Measurements from ENCODE around the gene BEST1. TPM values are rescaled to one million over a fixed set of nuclear protein-coding genes. Genes with fewer than 3 reads are reported as not detected.

Gene BEST1
- total and polyA plus RNA-seq, 7 experiments from 2014 or later: 0.49 to 7.1 (median 0.92) TPM; not detected in 1

GRCh38 chr11:61921446-61921845 is 28.7 kb upstream of the BEST1 start:
- H3K4me1 Mint-ChIP-seq: peaks cover 6 to 11% (median 9%) of the 10 kb centered on the region in 7 donors
- H3K27me3 ChIP-seq (ENCODE audit: control insufficient read depth in 2 of 2, insufficient read depth in 2 of 2, low read length in 2 of 2): peaks cover 0 to 7% of the 10 kb centered on the region in 2 donors
- H3K4me3 Mint-ChIP-seq: no peak overlapping the region
- no peaks in the 10 kb centered on the region for H3K36me3 ChIP-seq (ENCODE audit: control insufficient read depth in 2 of 3, insufficient read depth in 3 of 3, low read length in 3 of 3)
- H3K27ac Mint-ChIP-seq: peak overlapping the region in 1 of 9 donors; percentile 33
- H3K4me3 ChIP-seq (ENCODE audit: low read length): no peak overlapping the region
- ATAC-seq (no peak), DNase-seq (no peak)
- intact Hi-C loops (cut with micrococcal nuclease): no loop called here
- no peak overlapping the region for H3K27ac ChIP-seq (ENCODE audit: low read depth, low read length)
- no peaks in the 10 kb centered on the region for H3K4me1 ChIP-seq (ENCODE audit: control insufficient read depth in 2 of 2, insufficient read depth in 2 of 2, low read length in 2 of 2)
- H3K9me3 ChIP-seq (ENCODE audit: control insufficient read depth in 2 of 3, low read length in 3 of 3): no peaks in the 10 kb centered on the region
- peaks cover 0 to 3% (median 0%) of the 10 kb centered on the region in 5 donors for H3K36me3 Mint-ChIP-seq
- H3K9me3 Mint-ChIP-seq: peaks cover 0 to 1% (median 0%) of the 10 kb centered on the region in 11 donors
- POLR2A ChIA-PET: no interaction called here
- peaks cover 35 to 54% (median 41%) of the 10 kb centered on the region in 5 donors for H3K27me3 Mint-ChIP-seq
- CTCF ChIA-PET: no interaction called here

- H3K36me3 Mint-ChIP-seq: peaks cover 0 to 3% (median 0%) of the 10 kb centered on the region in 5 donors
- no peak overlapping the region for H3K27ac ChIP-seq (ENCODE audit: low read depth, low read length)
- DNase-seq (no peak), ATAC-seq (peak; percentile 66)
- H3K27me3 Mint-ChIP-seq: peaks cover 30 to 48% (median 36%) of the 10 kb centered on the region in 5 donors
- H3K4me3 ChIP-seq (ENCODE audit: low read length): no peak overlapping the region
- CTCF ChIA-PET: no interaction called here
- POLR2A ChIA-PET: no interaction called here
- no peaks in the 10 kb centered on the region for H3K9me3 ChIP-seq (ENCODE audit: control insufficient read depth in 2 of 3, low read length in 3 of 3)
- peaks cover 6 to 10% (median 8%) of the 10 kb centered on the region in 7 donors for H3K4me1 Mint-ChIP-seq
- H3K4me3 Mint-ChIP-seq: no peak overlapping the region
- peaks cover 0 to 7% of the 10 kb centered on the region in 2 donors for H3K27me3 ChIP-seq (ENCODE audit: control insufficient read depth in 2 of 2, insufficient read depth in 2 of 2, low read length in 2 of 2)
- intact Hi-C loops (cut with micrococcal nuclease): no loop called here
- no peaks in the 10 kb centered on the region for H3K4me1 ChIP-seq (ENCODE audit: control insufficient read depth in 2 of 2, insufficient read depth in 2 of 2, low read length in 2 of 2)
- peaks cover 0 to 1% (median 0%) of the 10 kb centered on the region in 11 donors for H3K9me3 Mint-ChIP-seq
- no peaks in the 10 kb centered on the region for H3K36me3 ChIP-seq (ENCODE audit: control insufficient read depth in 2 of 3, insufficient read depth in 3 of 3, low read length in 3 of 3)
- H3K27ac Mint-ChIP-seq: peak overlapping the region in 1 of 9 donors; percentile 67
Measured at GRCh38 chr11:61922539-61922938, 27.6 kb upstream of the BEST1 start.

- intact Hi-C loops (cut with micrococcal nuclease): no loop called here
- Histone ChIP-seq H3K9me3 (ENCODE audit: control insufficient read depth in 2 of 3, low read length in 3 of 3) (no peaks in the 10 kb centered on the region), H3K27ac (ENCODE audit: low read depth, low read length) (no peak overlapping the region), H3K4me3 (ENCODE audit: low read length) (no peak overlapping the region), H3K4me1 (ENCODE audit: control insufficient read depth in 2 of 2, insufficient read depth in 2 of 2, low read length in 2 of 2) (no peaks in the 10 kb centered on the region), H3K27me3 (ENCODE audit: control insufficient read depth in 2 of 2, insufficient read depth in 2 of 2, low read length in 2 of 2) (no peaks in the 10 kb centered on the region), H3K36me3 (ENCODE audit: control insufficient read depth in 2 of 3, insufficient read depth in 3 of 3, low read length in 3 of 3) (no peaks in the 10 kb centered on the region)
- H3K27me3 Mint-ChIP-seq: peaks cover 21 to 39% (median 27%) of the 10 kb centered on the region in 5 donors
- no peak overlapping the region for H3K4me3 Mint-ChIP-seq
- ATAC-seq: no peak
- no peaks in the 10 kb centered on the region for H3K36me3 Mint-ChIP-seq
- no peak overlapping the region for H3K27ac Mint-ChIP-seq
- ChIA-PET POLR2A (no interaction called here), CTCF (no interaction called here)
- DNase-seq: no peak
- peaks cover 0 to 1% (median 0%) of the 10 kb centered on the region in 11 donors for H3K9me3 Mint-ChIP-seq
- peaks cover 0 to 1% (median 0%) of the 10 kb centered on the region in 7 donors for H3K4me1 Mint-ChIP-seq
Measured at GRCh38 chr11:61923166-61924063, 26.7 kb upstream of the BEST1 start.

GRCh38 chr11:61924064-61924455 is 26.1 kb upstream of the BEST1 start:
- DNase-seq: no peak
- no peak overlapping the region for H3K27ac ChIP-seq (ENCODE audit: low read depth, low read length)
- no peak for ATAC-seq
- Mint-ChIP-seq H3K27ac (no peak overlapping the region), H3K4me3 (no peak overlapping the region), H3K4me1 (no peaks in the 10 kb centered on the region), H3K9me3 (peaks cover 0 to 1% (median 0%) of the 10 kb centered on the region in 11 donors), H3K36me3 (no peaks in the 10 kb centered on the region), H3K27me3 (peaks cover 15 to 33% (median 21%) of the 10 kb centered on the region in 5 donors)
- CTCF ChIA-PET: no interaction called here
- intact Hi-C loops (cut with micrococcal nuclease): no loop called here
- H3K36me3 ChIP-seq (ENCODE audit: control insufficient read depth in 2 of 3, insufficient read depth in 3 of 3, low read length in 3 of 3): no peaks in the 10 kb centered on the region
- POLR2A ChIA-PET: no interaction called here
- no peak overlapping the region for H3K4me3 ChIP-seq (ENCODE audit: low read length)
- H3K4me1 ChIP-seq (ENCODE audit: control insufficient read depth in 2 of 2, insufficient read depth in 2 of 2, low read length in 2 of 2): no peaks in the 10 kb centered on the region
- H3K27me3 ChIP-seq (ENCODE audit: control insufficient read depth in 2 of 2, insufficient read depth in 2 of 2, low read length in 2 of 2): no peaks in the 10 kb centered on the region
- no peaks in the 10 kb centered on the region for H3K9me3 ChIP-seq (ENCODE audit: control insufficient read depth in 2 of 3, low read length in 3 of 3)

- no peaks in the 10 kb centered on the region for H3K9me3 ChIP-seq (ENCODE audit: control insufficient read depth in 2 of 3, low read length in 3 of 3)
- ATAC-seq: no peak
- no peaks in the 10 kb centered on the region for H3K4me1 ChIP-seq (ENCODE audit: control insufficient read depth in 2 of 2, insufficient read depth in 2 of 2, low read length in 2 of 2)
- no peak overlapping the region for H3K27ac Mint-ChIP-seq
- no peak overlapping the region for H3K4me3 Mint-ChIP-seq
- intact Hi-C loops (cut with micrococcal nuclease): no loop called here
- no peak overlapping the region for H3K27ac ChIP-seq (ENCODE audit: low read depth, low read length)
- no peaks in the 10 kb centered on the region for H3K4me1 Mint-ChIP-seq
- no peaks in the 10 kb centered on the region for H3K27me3 ChIP-seq (ENCODE audit: control insufficient read depth in 2 of 2, insufficient read depth in 2 of 2, low read length in 2 of 2)
- no peak for DNase-seq
- H3K9me3 Mint-ChIP-seq: peaks cover 0 to 1% (median 0%) of the 10 kb centered on the region in 11 donors
- H3K27me3 Mint-ChIP-seq: peaks cover 4 to 18% (median 11%) of the 10 kb centered on the region in 5 donors
- ChIA-PET CTCF (interaction anchor here (0.6 kb wide), 1 partner anchor 623 kb away, joined by 5 read pairs; no protein-coding TSS in a partner anchor), POLR2A (no interaction called here)
- no peaks in the 10 kb centered on the region for H3K36me3 Mint-ChIP-seq
- no peak overlapping the region for H3K4me3 ChIP-seq (ENCODE audit: low read length)
- H3K36me3 ChIP-seq (ENCODE audit: control insufficient read depth in 2 of 3, insufficient read depth in 3 of 3, low read length in 3 of 3): no peaks in the 10 kb centered on the region
Measured at GRCh38 chr11:61925736-61926135, 24.4 kb upstream of the BEST1 start.

- no peak overlapping the region for H3K27ac Mint-ChIP-seq
- H3K4me3 ChIP-seq (ENCODE audit: low read length): no peak overlapping the region
- H3K4me3 Mint-ChIP-seq: no peak overlapping the region
- no peaks in the 10 kb centered on the region for H3K4me1 ChIP-seq (ENCODE audit: control insufficient read depth in 2 of 2, insufficient read depth in 2 of 2, low read length in 2 of 2)
- ATAC-seq: no peak
- ChIA-PET POLR2A (no interaction called here), CTCF (no interaction called here)
- peaks cover 0 to under 1% (median 0%) of the 10 kb centered on the region in 5 donors for H3K36me3 Mint-ChIP-seq
- H3K27me3 Mint-ChIP-seq: peaks cover 3 to 19% (median 9%) of the 10 kb centered on the region in 5 donors
- H3K36me3 ChIP-seq (ENCODE audit: control insufficient read depth in 2 of 3, insufficient read depth in 3 of 3, low read length in 3 of 3): no peaks in the 10 kb centered on the region
- H3K27me3 ChIP-seq (ENCODE audit: control insufficient read depth in 2 of 2, insufficient read depth in 2 of 2, low read length in 2 of 2): no peaks in the 10 kb centered on the region
- no peak for DNase-seq
- no peaks in the 10 kb centered on the region for H3K9me3 ChIP-seq (ENCODE audit: control insufficient read depth in 2 of 3, low read length in 3 of 3)
- H3K9me3 Mint-ChIP-seq: peaks cover 0 to 1% (median 0%) of the 10 kb centered on the region in 11 donors
- no peak overlapping the region for H3K27ac ChIP-seq (ENCODE audit: low read depth, low read length)
- intact Hi-C loops (cut with micrococcal nuclease): no loop called here
- H3K4me1 Mint-ChIP-seq: no peaks in the 10 kb centered on the region
Measured at GRCh38 chr11:61926235-61926634, 23.9 kb upstream of the BEST1 start.

All from naive thymus-derived CD4-positive, alpha-beta T cell (primary cell).